GM20431 (cell line): ENCODE data around the gene TFDP1.

Experiments
- in situ Hi-C: fragments of 300-500 bp; cut with MseI, MboI; formaldehyde crosslinking; loops from one replicate; pipeline ENCODE4 v1.15.0; 2020; ENCODE audit warnings: low sequenced_read_pairs; ENCODE audit not compliant: unreplicated experiment

TFDP1 gene

GRCh38 chr13:113643593-113643992 lies 59.0 kb downstream of the TFDP1 start:
- in situ Hi-C loops = no loop called here

- in situ Hi-C loops = no loop called here
Measured at GRCh38 chr13:113644800-113645199, 60.2 kb downstream of the TFDP1 start.

GRCh38 chr13:113645329-113645728 lies 60.8 kb downstream of the TFDP1 start:
- in situ Hi-C loops = no loop called here

- in situ Hi-C loops = no loop called here
Measured at GRCh38 chr13:113646376-113646775, 61.8 kb downstream of the TFDP1 start.

- in situ Hi-C loops = no loop called here
Measured at GRCh38 chr13:113646921-113647340, 62.4 kb downstream of the TFDP1 start.

- in situ Hi-C loops = no loop called here
Measured at GRCh38 chr13:113647351-113648215, 63.0 kb downstream of the TFDP1 start.

GRCh38 chr13:113648216-113648610 lies 63.7 kb downstream of the TFDP1 start:
- in situ Hi-C loops = no loop called here

GRCh38 chr13:113649212-113649611 lies 64.7 kb downstream of the TFDP1 start:
- in situ Hi-C loops = no loop called here

- in situ Hi-C loops = no loop called here
Measured at GRCh38 chr13:113650275-113650674, 65.7 kb downstream of the TFDP1 start.

GRCh38 chr13:113650731-113651148 lies 66.2 kb downstream of the TFDP1 start:
- in situ Hi-C loops = no loop called here

- in situ Hi-C loops = no loop called here
Measured at GRCh38 chr13:113651511-113652403, 67.2 kb downstream of the TFDP1 start.

- in situ Hi-C loops = no loop called here
Measured at GRCh38 chr13:113652404-113653263, 68.1 kb downstream of the TFDP1 start.

GRCh38 chr13:113653264-113654174 lies 69.0 kb downstream of the TFDP1 start:
- in situ Hi-C loops = no loop called here

- in situ Hi-C loops = no loop called here
Measured at GRCh38 chr13:113654175-113654560, 69.6 kb downstream of the TFDP1 start.

GRCh38 chr13:113654591-113655345 lies 70.2 kb downstream of the TFDP1 start:
- in situ Hi-C loops = no loop called here

GRCh38 chr13:113655346-113656002 lies 70.9 kb downstream of the TFDP1 start:
- in situ Hi-C loops = no loop called here

- in situ Hi-C loops = no loop called here
Measured at GRCh38 chr13:113656003-113656588, 71.5 kb downstream of the TFDP1 start.
